CD4-positive, alpha-beta memory T cell (primary cell): ENCODE results near the gene BEX1. TPM values are rescaled to one million over a fixed set of nuclear protein-coding genes. Genes with fewer than 3 reads are reported as not detected.
"Not testable (repeated sequence)": the region's sequence is repeated elsewhere in the genome, so short reads cannot be mapped to it uniquely, and the experiment has no call there.

Source experiments
- CTCF ChIA-PET: fragments of 350-600 bp; sonication (Branson Sonifier 250); formaldehyde crosslinking; loops from one replicate; lab custom pipeline; 2021; ENCODE audit warnings: inconsistent platforms; ENCODE audit not compliant: partially characterized antibody; lab: Charles Lee
- POLR2A ChIA-PET: fragments of 350-600 bp; sonication (Branson Sonifier 250); formaldehyde crosslinking; loops from one replicate; lab custom pipeline; 2021; ENCODE audit not compliant: partially characterized antibody; lab: Charles Lee
- DNase-seq, 5 donors: peaks; one replicate each; pipeline versions ENCODE4 v3.0.0 to v3.0.0-alpha.2; 2020 to 2022; ENCODE audit warnings: mixed read lengths in 1 of 5
- H3K27ac ChIP-seq: one replicate; pipeline ENCODE4 v1.7.0; 2013; ENCODE audit warnings: low read depth, low read length
- H3K27me3 ChIP-seq: 2 replicates; pipeline ENCODE4 v1.7.0; 2013; ENCODE audit warnings: mild to moderate bottlenecking, low read length, moderate library complexity; ENCODE audit not compliant: insufficient read depth
- H3K36me3 ChIP-seq: 2 replicates; pipeline ENCODE4 v1.7.0; 2013; ENCODE audit warnings: mild to moderate bottlenecking, low read length, moderate library complexity; ENCODE audit not compliant: insufficient read depth
- H3K4me1 ChIP-seq: 2 replicates; pipeline ENCODE4 v1.7.0; 2013; ENCODE audit warnings: mild to moderate bottlenecking, low read length, moderate library complexity; ENCODE audit not compliant: insufficient read depth
- H3K4me3 ChIP-seq, 2 donors: one replicate each; pipeline ENCODE4 v1.7.0; 2013; ENCODE audit warnings: low read length in 2 of 2, mild to moderate bottlenecking in 1 of 2
- H3K9me3 ChIP-seq, 2 donors: one replicate each; pipeline ENCODE4 v1.7.0; 2013; ENCODE audit warnings: low read length in 2 of 2, control low read depth in 1 of 2; ENCODE audit not compliant: control insufficient read depth in 1 of 2
- H3K27ac Mint-ChIP-seq, 7 donors: one replicate each; pipeline ENCODE4 v1.8.0; 2020 to 2021; ENCODE audit warnings: mixed read lengths in 7 of 7, mild to moderate bottlenecking in 6 of 7, inconsistent platforms in 3 of 7, moderate library complexity in 3 of 7
- H3K27me3 Mint-ChIP-seq, 2 donors: one replicate each; pipeline ENCODE4 v1.8.0; 2020 to 2021; ENCODE audit warnings: mixed read lengths in 2 of 2
- H3K36me3 Mint-ChIP-seq, 2 donors: one replicate each; pipeline ENCODE4 v1.8.0; 2020 to 2021; ENCODE audit warnings: mixed read lengths in 2 of 2, inconsistent platforms in 1 of 2, mild to moderate bottlenecking in 1 of 2
- H3K4me1 Mint-ChIP-seq, 4 donors: one replicate each; pipeline ENCODE4 v1.8.0; 2020 to 2021; ENCODE audit warnings: mixed read lengths in 4 of 4, mild to moderate bottlenecking in 1 of 4
- H3K4me3 Mint-ChIP-seq, 8 donors: one replicate each; pipeline ENCODE4 v1.8.0; 2020 to 2021; ENCODE audit warnings: mixed read lengths in 8 of 8, mild to moderate bottlenecking in 7 of 8, moderate library complexity in 6 of 8, inconsistent platforms in 3 of 8
- H3K9me3 Mint-ChIP-seq, 8 donors: one replicate each; pipeline ENCODE4 v1.8.0; 2020 to 2021; ENCODE audit warnings: mixed read lengths in 8 of 8, mild to moderate bottlenecking in 5 of 8, inconsistent platforms in 3 of 8, moderate library complexity in 1 of 8
- intact Hi-C: fragments of 100-400 bp; cut with micrococcal nuclease; formaldehyde crosslinking; loops from one replicate; pipeline ENCODE4 v1.15.1; 2023
- polyA plus RNA-seq, 2 donors: library from polyadenylated mRNA; unstranded; fragments of 300-500 nt; fragmentation: Illumina TruSeq; gene quantifications; one replicate each; pipeline ENCODE4 v1.2.3, GENCODE V29; 2021
- total RNA-seq, 2 experiments: library from RNA; stranded (reverse); gene quantifications; one replicate each; pipeline ENCODE4 v1.2.3, GENCODE V29; 2021

Gene BEX1
- total RNA-seq (not detected), polyA plus RNA-seq (under 1 TPM in 1 of 2 donors, not detected in 1; 0.50 TPM)

DNA sequence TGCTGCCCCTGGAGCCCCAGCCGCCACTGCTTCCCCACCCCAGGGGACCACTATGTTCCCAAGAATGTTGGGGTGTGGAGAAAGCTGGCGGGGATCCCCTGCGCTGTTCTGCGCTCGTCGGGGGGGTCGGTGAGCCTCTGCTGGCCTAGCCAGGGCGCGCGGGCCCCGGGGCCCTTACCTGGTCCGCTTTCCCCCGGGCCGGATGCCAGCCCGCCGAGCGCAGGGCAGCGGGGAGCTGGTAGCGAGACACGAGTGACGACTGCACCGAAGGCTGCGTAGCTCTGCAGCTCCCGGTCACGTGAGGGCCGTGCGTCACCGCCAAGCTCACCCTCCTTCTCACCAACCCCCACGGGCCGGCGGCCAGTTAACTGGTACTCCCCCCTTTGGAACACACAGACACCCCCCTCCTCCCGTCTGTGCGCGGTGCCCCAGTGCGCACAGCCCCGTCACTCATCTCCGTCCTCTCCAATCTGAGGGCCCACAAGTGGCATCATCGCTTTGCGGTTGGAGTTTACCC, at the start of gene BEX1:
TSS of gene BEX1 (minus strand) at position 254 of the 517 bp plus-strand sequence. CDS start 897 bp downstream, outside the sequence.
- Histone ChIP-seq H3K27ac (no peak within 1 kb of the TSS), H3K4me1 (no peaks in the 10 kb centered on the region), H3K4me3 (no peak within 1 kb of the TSS), H3K27me3 (no peaks in the 10 kb centered on the region), H3K36me3 (no peaks in the 10 kb centered on the region), H3K9me3 (no peaks in the 10 kb centered on the region)
- Mint-ChIP-seq H3K4me3 (peak within 1 kb of the TSS in 4 of 8 donors; percentile 22 to 58 (median 38)), H3K27me3 (peaks cover 4 to 7% of the 10 kb centered on the region in 2 donors), H3K9me3 (peaks cover 0 to 2% (median 0%) of the 10 kb centered on the region in 8 donors), H3K27ac (no peak within 1 kb of the TSS), H3K36me3 (no peaks in the 10 kb centered on the region), H3K4me1 (peaks cover 0 to 4% (median under 1%) of the 10 kb centered on the region in 4 donors)
- ChIA-PET CTCF (no interaction called here), POLR2A (no interaction called here)
- intact Hi-C loops: no loop called here
- peak in 4 of 5 donors; percentile 1 to 59 (median 6) for DNase-seq

DNA sequence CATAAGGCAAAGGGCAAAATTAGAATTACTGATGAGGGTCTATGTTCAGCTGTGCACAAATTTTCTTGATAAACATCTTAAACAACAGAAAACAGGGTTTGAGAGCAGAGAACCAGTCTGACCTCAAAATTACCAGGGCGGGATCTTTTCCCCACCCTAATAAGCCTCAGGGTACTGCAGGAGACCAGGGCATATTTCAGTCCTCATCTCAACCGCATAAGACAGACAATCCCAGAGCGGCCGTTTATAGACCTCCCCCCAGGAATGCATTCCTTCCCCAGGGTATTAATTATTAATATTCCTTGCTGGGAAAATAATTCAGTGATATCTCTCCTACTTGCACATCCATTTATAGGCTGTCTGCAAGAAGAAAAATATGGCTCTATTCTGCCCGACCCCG, 45.5 kb upstream of the BEX1 start:
- H3K9me3 ChIP-seq, intact Hi-C loops, POLR2A ChIA-PET, H3K4me3 Mint-ChIP-seq, H3K36me3 ChIP-seq, H3K36me3 Mint-ChIP-seq, CTCF ChIA-PET, H3K4me1 Mint-ChIP-seq, H3K27me3 Mint-ChIP-seq, H3K4me1 ChIP-seq, H3K27me3 ChIP-seq, H3K27ac Mint-ChIP-seq, DNase-seq, H3K27ac ChIP-seq, H3K4me3 ChIP-seq: not testable (repeated sequence)
- peaks cover 0 to 22% (median 17%) of the 10 kb centered on the region in 8 donors for H3K9me3 Mint-ChIP-seq

DNA sequence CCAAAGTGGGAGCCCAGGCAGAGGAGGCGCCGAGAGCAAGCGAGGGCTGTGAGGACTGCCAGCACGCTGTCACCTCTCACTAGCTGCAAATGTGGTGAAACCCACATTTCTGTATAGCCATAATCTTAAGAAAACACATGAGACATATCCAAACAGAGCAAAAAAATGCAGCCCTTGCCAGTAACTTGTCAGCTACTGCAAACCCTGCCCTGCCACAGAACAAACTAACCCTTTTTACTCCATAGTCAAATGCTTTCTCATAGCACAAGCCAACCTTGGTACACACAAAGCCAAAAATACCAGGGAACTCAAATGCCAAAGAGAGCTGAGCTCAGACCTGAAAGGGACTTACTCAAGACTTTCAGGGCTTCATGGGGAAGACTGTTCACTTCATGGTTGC, 43.9 kb upstream of the BEX1 start:
- Histone ChIP-seq H3K27ac (no peak overlapping the region), H3K27me3 (no peaks in the 10 kb centered on the region), H3K9me3 (no peaks in the 10 kb centered on the region), H3K4me1 (no peaks in the 10 kb centered on the region), H3K36me3 (no peaks in the 10 kb centered on the region), H3K4me3 (no peak overlapping the region)
- no peak overlapping the region for H3K27ac Mint-ChIP-seq
- no peaks in the 10 kb centered on the region for H3K27me3 Mint-ChIP-seq
- H3K4me3 Mint-ChIP-seq: no peak overlapping the region
- ChIA-PET CTCF (no interaction called here), POLR2A (no interaction called here)
- no peak for DNase-seq
- intact Hi-C loops: no loop called here
- H3K4me1 Mint-ChIP-seq: no peaks in the 10 kb centered on the region
- H3K36me3 Mint-ChIP-seq: no peaks in the 10 kb centered on the region
- peaks cover 0 to 22% (median 17%) of the 10 kb centered on the region in 8 donors for H3K9me3 Mint-ChIP-seq

DNA sequence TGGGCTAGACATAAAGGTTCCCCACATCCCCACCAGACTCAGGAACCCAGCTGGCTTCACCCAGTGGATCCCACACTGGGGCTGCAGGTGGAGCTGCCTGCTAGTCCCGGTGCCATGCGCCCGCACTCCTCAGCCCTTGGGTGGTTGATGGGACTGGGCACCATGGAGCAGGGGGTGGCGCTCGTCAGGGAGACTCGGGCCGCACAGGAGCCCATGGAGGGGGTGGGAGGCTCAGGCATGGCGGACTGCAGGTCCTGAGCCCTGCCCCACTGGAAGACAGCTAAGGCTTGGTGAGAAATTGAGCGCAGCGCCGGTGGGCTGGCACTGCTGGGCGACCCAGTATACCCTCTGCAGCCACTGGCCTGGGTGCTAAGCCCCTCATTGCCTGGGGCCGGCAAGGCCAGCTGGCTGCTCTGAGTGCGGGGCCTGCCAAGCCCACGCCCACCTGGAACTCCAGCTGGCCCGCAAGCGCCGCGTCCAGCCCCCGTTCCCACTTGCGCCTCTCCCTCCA, 43.3 kb upstream of the BEX1 start:
- H3K36me3 Mint-ChIP-seq, H3K4me1 ChIP-seq, H3K27me3 Mint-ChIP-seq, intact Hi-C loops, H3K36me3 ChIP-seq, H3K9me3 ChIP-seq, H3K27me3 ChIP-seq, H3K4me1 Mint-ChIP-seq, H3K4me3 Mint-ChIP-seq, H3K27ac ChIP-seq, H3K4me3 ChIP-seq, DNase-seq, POLR2A ChIA-PET, CTCF ChIA-PET, H3K27ac Mint-ChIP-seq: not testable (repeated sequence)
- peaks cover 0 to 22% (median 17%) of the 10 kb centered on the region in 8 donors for H3K9me3 Mint-ChIP-seq

DNA sequence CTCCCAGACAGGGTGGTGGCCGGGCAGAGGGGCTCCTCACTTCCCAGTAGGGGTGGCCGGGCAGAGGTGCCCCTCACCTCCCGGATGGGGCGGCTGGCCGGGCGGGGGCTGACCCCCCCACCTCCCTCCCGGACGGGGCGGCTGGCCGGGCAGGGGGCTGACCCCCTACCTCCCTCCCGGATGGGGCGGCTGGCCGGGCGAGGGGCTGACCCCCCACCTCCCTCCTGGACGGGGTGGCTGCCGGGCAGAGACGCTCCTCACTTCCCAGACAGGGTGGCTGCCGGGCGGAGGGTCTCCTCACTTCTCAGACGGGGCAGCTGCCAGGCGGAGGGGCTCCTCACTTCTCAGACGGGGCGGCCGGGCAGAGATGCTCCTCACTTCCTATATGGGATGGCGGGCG, 40.4 kb upstream of the BEX1 start:
- H3K27me3 Mint-ChIP-seq, H3K4me1 Mint-ChIP-seq, DNase-seq, H3K27me3 ChIP-seq, H3K4me1 ChIP-seq, H3K4me3 ChIP-seq, H3K27ac Mint-ChIP-seq, POLR2A ChIA-PET, CTCF ChIA-PET, H3K36me3 Mint-ChIP-seq, H3K9me3 ChIP-seq, H3K27ac ChIP-seq, H3K36me3 ChIP-seq, intact Hi-C loops, H3K4me3 Mint-ChIP-seq: not testable (repeated sequence)
- peaks cover 0 to 15% (median 11%) of the 10 kb centered on the region in 8 donors for H3K9me3 Mint-ChIP-seq

DNA sequence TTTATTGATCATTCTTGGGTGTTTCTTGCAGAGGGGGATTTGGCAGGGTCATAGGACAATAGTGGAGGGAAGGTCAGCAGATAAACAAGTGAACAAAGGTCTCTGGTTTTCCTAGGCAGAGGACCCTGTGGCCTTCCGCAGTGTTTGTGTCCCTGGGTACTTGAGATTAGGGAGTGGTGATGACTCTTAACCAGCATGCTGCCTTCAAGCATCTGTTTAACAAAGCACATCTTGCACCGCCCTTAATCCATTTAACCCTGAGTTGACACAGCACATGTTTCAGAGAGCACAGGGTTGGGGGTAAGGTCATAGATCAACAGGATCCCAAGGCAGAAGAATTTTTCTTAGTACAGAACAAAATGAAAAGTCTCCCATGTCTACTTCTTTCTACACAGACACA, 39.9 kb upstream of the BEX1 start:
- DNase-seq, POLR2A ChIA-PET, H3K36me3 ChIP-seq, H3K9me3 Mint-ChIP-seq, H3K36me3 Mint-ChIP-seq, H3K4me1 Mint-ChIP-seq, H3K27me3 ChIP-seq, H3K4me1 ChIP-seq, H3K4me3 ChIP-seq, H3K27ac ChIP-seq, H3K27ac Mint-ChIP-seq, intact Hi-C loops, H3K27me3 Mint-ChIP-seq, CTCF ChIA-PET, H3K4me3 Mint-ChIP-seq, H3K9me3 ChIP-seq: not testable (repeated sequence)

DNA sequence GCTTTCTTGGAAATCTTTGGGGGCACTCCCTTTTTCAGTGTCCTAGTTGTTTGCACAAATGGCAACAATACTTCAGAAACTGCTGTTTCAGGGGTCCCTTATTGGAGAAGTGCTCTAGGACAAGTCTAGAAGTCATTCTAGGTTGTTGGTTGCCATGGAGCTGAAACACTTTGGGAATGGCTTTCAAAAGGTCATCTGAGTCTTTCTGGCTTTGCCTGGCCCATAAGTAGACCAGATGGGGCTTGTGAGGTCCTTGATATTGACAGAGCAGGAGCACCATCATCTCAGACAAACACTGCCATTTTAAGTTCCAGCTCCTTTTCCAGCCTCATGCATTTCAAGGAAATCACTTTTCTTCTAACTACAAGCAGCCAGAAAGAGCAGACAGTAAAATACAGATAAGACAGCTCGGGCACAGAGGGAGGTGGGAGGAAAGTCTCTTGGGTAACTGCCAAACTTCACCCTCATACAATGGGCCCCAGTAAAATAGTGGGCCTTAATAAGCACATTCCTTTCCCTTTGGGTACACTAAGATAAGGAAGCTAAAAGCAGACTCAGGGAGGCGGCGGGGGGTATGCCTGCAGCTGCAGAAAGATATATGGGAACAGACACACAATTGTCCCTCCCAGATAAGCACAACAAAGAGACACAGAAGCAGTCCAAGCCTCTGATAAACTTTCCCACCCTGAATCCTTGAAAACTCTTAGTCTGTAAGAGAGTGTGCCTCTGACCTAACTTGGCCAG, 37.5 kb upstream of the BEX1 start:
- Mint-ChIP-seq H3K36me3 (no peaks in the 10 kb centered on the region), H3K27me3 (peaks cover 1 to 2% of the 10 kb centered on the region in 2 donors), H3K9me3 (peaks cover 0 to 3% (median 0%) of the 10 kb centered on the region in 8 donors), H3K4me1 (no peaks in the 10 kb centered on the region), H3K4me3 (no peak overlapping the region), H3K27ac (no peak overlapping the region)
- Histone ChIP-seq H3K27me3 (no peaks in the 10 kb centered on the region), H3K4me1 (no peaks in the 10 kb centered on the region), H3K4me3 (no peak overlapping the region), H3K9me3 (no peaks in the 10 kb centered on the region), H3K27ac (no peak overlapping the region), H3K36me3 (no peaks in the 10 kb centered on the region)
- CTCF ChIA-PET: no interaction called here
- POLR2A ChIA-PET: no interaction called here
- intact Hi-C loops: no loop called here
- no peak for DNase-seq
